ENCODE measurements around the gene BIRC5.

DNA sequence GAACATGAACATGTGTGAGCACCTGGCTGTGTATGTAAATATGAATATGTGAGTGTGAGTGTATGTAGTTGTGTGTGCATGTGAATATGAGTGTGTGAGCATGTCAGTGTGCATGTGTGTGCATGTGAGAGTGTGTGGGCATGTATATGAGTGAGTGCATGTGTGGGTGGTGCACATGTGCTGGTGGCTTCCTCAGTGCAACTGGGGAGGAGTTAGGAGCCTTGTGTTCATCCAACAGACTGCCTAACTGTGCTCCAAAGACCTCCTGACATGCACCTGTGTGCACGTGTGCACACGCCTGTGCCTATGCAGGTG, 18.8 kb downstream of the BIRC5 start:
- TF ChIP-seq, protein P1, sequence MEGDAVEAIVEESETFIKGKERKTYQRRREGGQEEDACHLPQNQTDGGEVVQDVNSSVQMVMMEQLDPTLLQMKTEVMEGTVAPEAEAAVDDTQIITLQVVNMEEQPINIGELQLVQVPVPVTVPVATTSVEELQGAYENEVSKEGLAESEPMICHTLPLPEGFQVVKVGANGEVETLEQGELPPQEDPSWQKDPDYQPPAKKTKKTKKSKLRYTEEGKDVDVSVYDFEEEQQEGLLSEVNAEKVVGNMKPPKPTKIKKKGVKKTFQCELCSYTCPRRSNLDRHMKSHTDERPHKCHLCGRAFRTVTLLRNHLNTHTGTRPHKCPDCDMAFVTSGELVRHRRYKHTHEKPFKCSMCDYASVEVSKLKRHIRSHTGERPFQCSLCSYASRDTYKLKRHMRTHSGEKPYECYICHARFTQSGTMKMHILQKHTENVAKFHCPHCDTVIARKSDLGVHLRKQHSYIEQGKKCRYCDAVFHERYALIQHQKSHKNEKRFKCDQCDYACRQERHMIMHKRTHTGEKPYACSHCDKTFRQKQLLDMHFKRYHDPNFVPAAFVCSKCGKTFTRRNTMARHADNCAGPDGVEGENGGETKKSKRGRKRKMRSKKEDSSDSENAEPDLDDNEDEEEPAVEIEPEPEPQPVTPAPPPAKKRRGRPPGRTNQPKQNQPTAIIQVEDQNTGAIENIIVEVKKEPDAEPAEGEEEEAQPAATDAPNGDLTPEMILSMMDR (IDR thresholded peaks at IDR 0.05), result no peak
- TF ChIP-seq POLR2A (IDR thresholded peaks at IDR 0.05), result no peak
- TF ChIP-seq POLR2AphosphoS5 (IDR thresholded peaks at IDR 0.05), result no peak
- no peak for TF ChIP-seq EP300 (IDR thresholded peaks at IDR 0.05)

Measured in stomach (tissue), 4 donors.